Activated gamma-delta T cell treated with Interleukin-2 at 50 U/mL for 16 hours (primary cell): ENCODE measurements around the gene PLCL1.

Experiments used
- DNase-seq: peaks from one replicate; pipeline ENCODE4 v3.0.0-alpha.2; 2020

PLCL1 gene

DNA sequence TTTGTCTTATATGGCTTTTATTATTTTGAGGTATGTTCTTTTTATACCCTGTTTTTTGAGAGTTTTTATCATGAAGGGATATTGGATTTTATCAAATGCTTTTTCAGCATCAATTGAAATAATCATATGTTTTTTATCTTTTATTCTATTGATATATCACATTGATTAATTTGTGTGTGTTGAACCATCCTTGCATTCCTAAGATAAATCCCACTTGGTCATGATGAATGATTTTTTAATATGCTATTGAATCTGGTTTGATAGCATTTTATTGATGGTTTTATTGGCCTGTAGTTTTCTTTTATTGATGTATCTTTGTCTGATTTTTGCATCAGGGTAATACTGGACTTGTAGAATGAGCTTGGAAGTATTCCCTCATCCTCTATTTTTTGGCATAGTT is 160.3 kb downstream of the PLCL1 start:
- DNase-seq = no peak

DNA sequence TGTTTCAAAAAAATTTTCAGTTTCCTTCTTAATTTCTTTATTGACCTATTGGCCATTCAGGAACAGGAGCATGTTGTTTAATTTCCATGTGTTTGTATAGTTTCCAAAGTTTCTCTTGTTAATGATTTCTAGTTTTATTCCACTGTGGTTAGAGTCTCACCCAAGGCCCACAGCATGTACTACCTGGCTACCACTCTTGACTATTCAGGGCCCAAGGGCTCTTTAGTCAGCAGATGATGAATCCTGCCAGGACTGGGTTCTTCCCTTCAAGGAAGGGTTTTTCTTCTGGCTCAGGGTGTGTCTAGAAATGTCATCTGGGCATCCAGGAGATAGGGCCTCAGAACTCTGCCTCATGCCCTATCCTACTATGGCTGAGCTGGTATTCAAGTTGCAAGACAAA is 161.4 kb downstream of the PLCL1 start:
- no peak for DNase-seq

DNA sequence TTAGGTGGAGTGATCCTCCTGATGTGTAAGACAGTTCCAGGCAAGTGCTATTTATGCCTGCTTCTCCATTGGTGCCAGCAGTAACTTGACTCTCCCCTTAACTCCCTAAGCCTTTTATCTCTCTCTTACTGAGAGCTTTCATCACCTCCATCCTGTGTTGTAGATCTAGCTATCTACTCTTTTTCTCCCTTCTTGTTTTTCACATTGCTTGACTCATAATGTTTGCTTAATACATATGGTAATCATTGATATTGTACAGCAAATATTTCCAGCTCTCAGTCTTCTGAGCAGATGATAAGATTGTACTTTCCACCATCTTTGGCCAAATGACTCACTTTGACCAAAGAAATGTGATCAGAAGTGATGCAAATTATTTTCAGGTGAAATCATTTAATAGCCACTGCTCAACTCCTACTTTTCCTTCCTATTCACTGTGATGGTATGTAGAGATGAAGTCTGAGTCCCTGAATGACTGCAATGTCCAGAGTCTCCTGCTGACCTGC is 165.0 kb downstream of the PLCL1 start:
- no peak for DNase-seq

GRCh38 chr2:197972061-197972460 is 167.7 kb downstream of the PLCL1 start:
- DNase-seq = no peak

- DNase-seq = no peak
Measured at GRCh38 chr2:197972587-197972986, 168.2 kb downstream of the PLCL1 start.

DNA sequence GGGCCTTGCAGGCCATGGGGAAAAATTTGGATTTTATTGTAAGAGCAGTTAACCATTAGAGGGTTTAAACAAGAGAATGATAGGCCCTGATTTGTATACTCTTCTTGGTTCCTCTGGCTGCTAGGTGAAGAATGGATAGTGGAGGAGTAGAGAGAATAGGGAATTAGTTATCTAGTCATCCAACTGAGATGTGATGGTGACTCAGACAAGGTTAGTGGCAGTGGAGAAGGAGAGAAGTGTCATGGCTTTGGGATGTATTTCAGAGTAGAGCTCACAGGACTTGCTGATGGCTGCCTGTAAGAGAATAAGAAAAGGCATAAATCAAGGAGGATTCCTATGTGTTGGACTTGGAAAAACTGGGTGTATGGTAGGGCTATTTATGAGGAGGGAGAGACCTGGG is 169.4 kb downstream of the PLCL1 start:
- DNase-seq = no peak

- DNase-seq = no peak
Measured at GRCh38 chr2:197975931-197976519, 171.6 kb downstream of the PLCL1 start.

DNA sequence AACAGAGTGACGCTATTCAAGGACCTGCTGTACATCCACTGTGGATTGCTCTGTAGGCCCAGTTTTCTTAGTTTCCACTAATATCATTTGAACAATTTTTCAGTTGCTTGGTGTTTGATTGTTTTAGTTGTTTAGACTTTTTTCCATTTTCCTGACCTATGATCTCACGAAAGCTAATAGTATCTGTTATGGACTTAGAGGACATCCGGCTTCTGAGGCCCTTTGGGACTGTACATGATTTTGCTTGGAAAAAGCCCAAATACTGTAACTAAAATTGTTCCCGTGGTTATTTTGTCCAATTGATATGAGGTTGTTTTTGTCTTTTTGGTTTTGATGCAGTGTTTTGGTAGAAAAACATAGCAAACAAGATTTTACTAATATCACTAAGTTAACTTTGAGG is 174.6 kb downstream of the PLCL1 start:
- DNase-seq = no peak

- DNase-seq = no peak
Measured at GRCh38 chr2:197982565-197982964, 178.2 kb downstream of the PLCL1 start.

DNA sequence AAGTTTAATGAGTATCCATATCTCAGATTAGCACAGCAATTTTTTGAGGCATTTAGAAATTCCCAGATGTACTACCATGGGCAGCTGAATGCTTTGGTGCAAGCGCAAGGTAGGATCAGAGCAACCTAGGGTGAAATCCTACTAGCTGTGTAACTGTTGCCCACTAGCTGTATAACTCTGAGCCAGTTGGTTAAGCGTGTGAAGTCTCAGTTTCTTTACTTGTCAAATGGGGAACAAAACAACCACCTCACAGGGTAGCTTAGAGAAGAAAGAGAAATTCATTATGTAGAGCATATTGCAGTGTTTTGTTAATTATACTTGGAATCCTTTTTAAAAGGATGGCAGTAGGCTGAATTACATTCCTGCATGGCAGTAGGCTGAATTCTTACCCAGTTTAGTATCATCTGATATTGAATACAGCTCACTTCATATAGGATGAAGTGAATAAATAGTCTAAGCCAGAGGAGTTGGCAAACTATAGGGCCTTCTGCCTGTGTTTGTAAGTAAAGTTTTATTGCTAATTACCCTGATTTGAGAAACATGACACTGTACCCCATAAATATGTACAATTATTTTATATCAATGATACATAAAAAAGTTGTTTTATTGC is 180.7 kb downstream of the PLCL1 start:
- DNase-seq = no peak

GRCh38 chr2:197986977-197987376 is 182.6 kb downstream of the PLCL1 start:
- no peak for DNase-seq

- DNase-seq = no peak
Measured at GRCh38 chr2:197990356-197990755, 186.0 kb downstream of the PLCL1 start.

DNA sequence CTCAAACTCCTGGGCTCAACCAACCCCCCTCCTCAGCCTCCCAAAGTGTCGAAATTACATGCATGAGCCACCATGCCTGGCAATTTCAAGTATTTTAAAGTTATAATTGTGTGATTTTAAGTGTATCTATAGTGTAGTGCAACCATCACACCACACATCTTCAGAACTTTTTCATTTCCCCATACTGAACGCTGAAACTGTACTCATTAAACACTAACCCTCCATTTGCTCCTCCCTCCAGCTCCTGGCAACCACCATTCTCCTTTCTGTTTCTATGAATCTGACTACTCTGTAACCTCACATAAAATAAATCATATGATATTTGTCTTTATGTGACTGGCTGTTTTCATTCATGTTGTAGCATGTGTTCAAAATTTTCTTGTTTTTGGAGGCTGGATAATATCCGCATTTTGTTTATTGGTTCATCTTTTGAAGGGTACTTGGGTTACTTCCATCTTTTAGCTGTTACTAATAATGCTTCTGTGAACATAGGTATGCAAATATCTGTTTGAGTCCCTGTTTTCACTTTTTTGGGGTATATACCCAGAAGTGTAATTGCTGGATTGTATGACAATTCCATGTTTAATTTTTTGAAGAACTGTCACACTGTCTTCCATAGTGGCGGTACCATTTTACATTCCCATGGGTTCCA is 188.2 kb downstream of the PLCL1 start:
- no peak for DNase-seq

GRCh38 chr2:197993363-197993762 is 189.0 kb downstream of the PLCL1 start:
- DNase-seq = no peak

- DNase-seq = no peak
Measured at GRCh38 chr2:197993830-197994229, 189.4 kb downstream of the PLCL1 start.

GRCh38 chr2:197994751-197995150 is 190.4 kb downstream of the PLCL1 start:
- no peak for DNase-seq

DNA sequence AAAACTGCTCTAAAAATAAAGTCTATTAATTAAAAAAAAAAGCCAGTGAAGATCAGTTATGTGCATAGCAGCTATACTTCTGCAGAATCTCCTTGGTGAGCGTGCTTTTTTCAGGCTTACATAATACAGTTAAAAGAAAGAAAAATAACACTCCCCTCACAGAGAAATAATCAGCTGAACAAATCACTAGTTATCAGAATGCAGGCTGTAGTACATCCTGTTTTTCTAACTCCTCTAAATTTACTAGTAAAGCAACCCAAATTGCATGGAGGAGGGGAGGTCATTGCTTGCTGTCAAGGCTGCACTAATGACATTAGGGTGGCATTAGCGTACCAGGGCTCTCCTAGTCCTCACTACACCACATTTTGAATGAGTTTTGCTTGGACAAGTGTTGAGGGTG is 192.2 kb downstream of the PLCL1 start:
- no peak for DNase-seq

DNA sequence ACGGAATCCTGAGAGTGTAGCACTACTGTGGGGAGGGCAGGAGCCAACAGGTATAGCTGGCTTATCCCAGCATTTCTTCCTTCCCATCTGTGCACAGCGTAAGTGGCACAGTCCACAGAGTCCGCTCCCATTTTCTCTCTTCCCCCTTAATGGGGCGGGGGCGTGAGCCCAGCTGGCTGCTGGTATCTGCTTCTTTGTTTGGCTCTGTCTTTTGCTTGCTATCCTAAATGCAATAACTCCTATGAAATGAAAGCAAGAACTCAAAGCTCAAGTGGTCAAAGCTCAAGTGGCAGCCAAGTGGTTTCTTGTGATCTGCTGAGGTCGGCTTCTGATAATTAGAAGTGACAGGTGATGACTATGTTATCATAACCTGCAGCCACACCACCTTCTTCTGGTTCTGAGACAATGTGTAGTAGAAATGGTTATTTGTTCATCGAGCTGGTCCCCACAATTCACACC is 192.7 kb downstream of the PLCL1 start:
- DNase-seq = no peak

DNA sequence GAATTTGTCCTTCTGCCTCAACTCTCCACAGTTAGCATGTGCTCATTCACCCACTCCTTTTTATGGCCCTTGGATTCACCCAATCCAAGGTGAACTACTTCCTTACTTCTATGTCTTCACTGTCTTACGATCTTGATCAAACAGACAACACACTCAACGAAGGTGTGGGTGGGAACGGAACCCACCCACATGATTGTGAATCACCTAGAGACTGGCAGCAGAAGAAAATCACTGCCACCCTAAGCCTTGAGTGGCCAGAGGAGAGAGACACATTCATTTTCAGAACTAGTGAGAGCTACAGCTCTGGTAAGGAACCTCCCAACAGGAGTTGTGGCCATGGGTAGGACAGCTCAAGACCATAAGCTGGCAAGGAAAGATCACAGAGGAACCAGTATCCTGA is 194.3 kb downstream of the PLCL1 start:
- no peak for DNase-seq

- no peak for DNase-seq
Measured at GRCh38 chr2:198000417-198000816, 196.0 kb downstream of the PLCL1 start.

DNA sequence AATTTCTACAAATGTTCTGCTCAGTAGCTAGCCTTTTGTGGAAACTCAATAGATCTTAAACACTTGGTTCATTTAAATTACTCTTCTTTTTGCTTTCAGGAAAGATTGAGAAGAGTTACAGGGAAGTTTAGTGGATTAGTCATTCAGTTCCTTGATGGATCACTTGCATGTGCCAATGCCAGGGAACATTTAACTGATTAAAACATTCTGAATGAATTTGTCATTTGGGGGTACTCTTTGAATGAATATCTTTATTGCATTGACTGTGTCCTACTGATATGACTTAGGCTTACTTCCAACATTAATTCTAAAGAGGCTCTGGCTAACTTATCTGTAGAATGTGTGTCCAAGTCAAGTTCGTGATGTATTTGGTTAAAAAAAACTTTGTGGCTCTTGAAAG is 199.8 kb downstream of the PLCL1 start:
- no peak for DNase-seq

DNA sequence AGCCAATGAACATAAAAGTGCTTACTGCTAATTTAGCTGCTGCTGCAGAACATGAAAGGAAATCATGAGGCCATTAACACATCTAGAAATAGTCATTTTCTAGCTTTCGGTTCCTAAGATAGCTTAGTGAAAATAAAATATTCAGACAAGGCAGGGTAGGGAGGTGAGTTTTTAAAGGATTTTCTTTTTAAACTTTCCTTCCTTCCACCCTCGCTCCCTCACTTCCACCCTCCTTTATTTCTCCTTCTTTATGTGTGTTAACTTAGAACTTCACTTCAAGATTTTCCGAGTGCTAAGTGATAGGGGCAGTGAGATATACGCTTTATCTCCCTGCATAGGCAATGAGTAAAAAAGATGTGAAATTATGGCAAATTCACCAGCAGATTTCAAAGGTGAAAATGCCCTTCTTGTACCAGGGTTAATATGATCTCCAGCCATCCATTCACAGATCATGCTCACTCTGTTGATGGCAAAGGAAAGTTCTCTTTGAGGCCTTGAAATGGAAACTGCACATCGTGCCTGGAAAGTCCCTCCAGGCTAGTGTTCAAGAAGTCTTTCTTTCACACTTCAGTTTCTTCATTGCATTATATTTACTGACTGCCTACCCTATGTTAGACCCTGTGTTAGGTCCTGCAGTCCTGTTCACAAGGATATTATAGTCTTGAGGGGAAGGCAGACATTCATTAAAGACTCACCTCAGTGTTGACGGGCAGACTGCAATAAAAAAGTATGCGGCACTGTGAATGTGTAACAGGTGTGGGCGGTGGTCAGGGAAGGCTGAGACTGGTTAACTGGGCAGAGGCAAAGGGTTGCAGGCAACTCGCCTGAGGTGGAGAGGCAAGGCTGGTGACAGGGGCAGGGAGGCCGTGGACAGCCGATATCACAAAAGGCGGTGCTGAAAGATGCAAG is 200.8 kb downstream of the PLCL1 start:
- DNase-seq = no peak

DNA sequence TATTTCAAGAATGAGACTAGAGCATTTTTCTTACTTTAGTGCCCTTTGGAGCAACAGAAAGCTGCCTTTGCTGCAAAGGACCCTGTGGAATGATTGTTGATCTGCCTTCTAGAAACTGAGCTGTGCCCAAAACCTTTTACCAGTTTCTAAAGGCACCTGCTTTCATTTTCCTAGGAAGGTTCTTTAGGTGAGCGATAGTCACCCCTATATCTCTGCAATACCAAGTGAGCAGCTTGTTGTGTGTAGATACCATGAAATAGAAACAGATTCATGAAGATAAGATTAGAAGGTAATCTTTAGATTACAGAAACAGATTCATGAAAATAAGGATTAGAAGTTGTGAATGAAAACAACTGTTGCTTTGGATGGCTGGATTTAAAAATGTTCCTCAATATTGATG is 202.3 kb downstream of the PLCL1 start:
- DNase-seq = no peak
